GM23338 (cell line): ENCODE results near the gene DOCK4. TPM values are rescaled to one million over a fixed set of nuclear protein-coding genes. Genes with fewer than 3 reads are reported as not detected.

Source experiments
- ATAC-seq: fragments of 200-7000 bp; cut with Tn5 transposase; 3 replicates; pipeline ENCODE4 v1.9.1; 2020
- DNase-seq: peaks from one replicate; pipeline ENCODE4 v3.0.0-alpha.2; 2015; ENCODE audit warnings: low spot score
- H2AFZ ChIP-seq: fragments of 200-600 bp; sonication (generic); 2 replicates; pipeline ENCODE4 v1.8.0; 2016; ENCODE audit warnings: antibody characterized with exemption, mild to moderate bottlenecking, moderate library complexity
- H3F3A ChIP-seq: fragments of 200-600 bp; sonication (generic); replicated peaks from 2 replicates; pipeline ENCODE4 v1.8.0; 2017; ENCODE audit warnings: antibody characterized with exemption, mixed run types, low read depth
- H3K27ac ChIP-seq: fragments of 200-600 bp; sonication (generic); 2 replicates; pipeline ENCODE4 v1.6.1; 2016; ENCODE audit warnings: low read depth
- H3K27me3 ChIP-seq: fragments of 200-600 bp; sonication (generic); 2 replicates; pipeline ENCODE4 v1.8.0; 2016; ENCODE audit warnings: mild to moderate bottlenecking, mixed run types, moderate library complexity; ENCODE audit not compliant: insufficient read depth
- H3K36me3 ChIP-seq: fragments of 200-600 bp; sonication (generic); 2 replicates; pipeline ENCODE4 v1.8.0; 2016; ENCODE audit warnings: mild to moderate bottlenecking; ENCODE audit not compliant: insufficient read depth
- H3K4me1 ChIP-seq: fragments of 200-600 bp; sonication (generic); 2 replicates; pipeline ENCODE4 v1.8.0; 2016; ENCODE audit warnings: mild to moderate bottlenecking, moderate library complexity; ENCODE audit not compliant: insufficient read depth
- H3K4me2 ChIP-seq: fragments of 200-600 bp; sonication (generic); 2 replicates; pipeline ENCODE4 v1.7.1; 2017; ENCODE audit warnings: mixed run types
- H3K4me3 ChIP-seq: fragments of 200-600 bp; sonication (generic); 2 replicates; pipeline ENCODE4 v1.6.1; 2016; ENCODE audit warnings: mixed run types
- H3K79me2 ChIP-seq: fragments of 200-600 bp; sonication (generic); replicated peaks from 2 replicates; pipeline ENCODE4 v1.8.0; 2017; ENCODE audit warnings: mild to moderate bottlenecking; ENCODE audit not compliant: insufficient read depth
- H3K9me2 ChIP-seq: fragments of 200-600 bp; sonication (generic); 2 replicates; pipeline ENCODE4 v1.8.0; 2017; ENCODE audit not compliant: insufficient read depth
- H4K20me1 ChIP-seq: fragments of 200-600 bp; sonication (generic); replicated peaks from 2 replicates; pipeline ENCODE4 v1.8.0; 2017; ENCODE audit warnings: mild to moderate bottlenecking; ENCODE audit not compliant: insufficient read depth
- H3K27ac Mint-ChIP-seq: 2 replicates; pipeline ENCODE4 v1.8.0; 2020; ENCODE audit warnings: inconsistent platforms, mild to moderate bottlenecking, moderate library complexity, mixed read lengths
- H3K27me3 Mint-ChIP-seq: 3 replicates; pipeline ENCODE4 v1.8.0; 2022; ENCODE audit warnings: low read depth, mild to moderate bottlenecking, moderate library complexity, mixed read lengths, inconsistent platforms; ENCODE audit not compliant: insufficient read depth, poor library complexity
- H3K36me3 Mint-ChIP-seq: 3 replicates; pipeline ENCODE4 v1.8.0; 2021; ENCODE audit warnings: low read depth, mild to moderate bottlenecking, inconsistent platforms, moderate library complexity, mixed read lengths
- H3K4me1 Mint-ChIP-seq: 3 replicates; pipeline ENCODE4 v1.8.0; 2020; ENCODE audit warnings: mild to moderate bottlenecking, inconsistent platforms, mixed read lengths
- H3K4me3 Mint-ChIP-seq: 3 replicates; pipeline ENCODE4 v1.8.0; 2021; ENCODE audit warnings: moderate library complexity, mild to moderate bottlenecking, inconsistent platforms, mixed read lengths
- H3K9me3 Mint-ChIP-seq: 3 replicates; pipeline ENCODE4 v1.8.0; 2020; ENCODE audit warnings: moderate library complexity, mild to moderate bottlenecking, inconsistent platforms, mixed read lengths
- CREB1 ChIP-seq: fragments of 250-450 bp; sonication (Bioruptor Pico); IDR thresholded peaks from 2 replicates; pipeline ENCODE4 v1.5.0; 2020; ENCODE audit warnings: low read depth, mild to moderate bottlenecking, moderate library complexity
- CTCF ChIP-seq, 2 experiments: fragments of 200-600 bp in 1 of 2; sonication (generic) in 1 of 2; conservative IDR thresholded peaks; 2 replicates each; pipeline versions ENCODE4 v1.5.1 to v1.6.1; 2016 to 2017; ENCODE audit warnings: antibody characterized with exemption in 2 of 2, low read depth in 2 of 2, mild to moderate bottlenecking in 2 of 2, moderate library complexity in 1 of 2
- ETS1 ChIP-seq: IDR thresholded peaks from 2 replicates; pipeline ENCODE4 v1.6.1; 2016; ENCODE audit warnings: antibody characterized with exemption
- EZH2 ChIP-seq: fragments of 200-600 bp; sonication (generic); IDR thresholded peaks from one replicate; pipeline ENCODE4 v1.8.0; 2017; ENCODE audit warnings: antibody characterized with exemption, mild to moderate bottlenecking, low read depth; ENCODE audit not compliant: unreplicated experiment
- EZH2phosphoT487 ChIP-seq: fragments of 200-600 bp; sonication (generic); IDR thresholded peaks from one replicate; pipeline ENCODE4 v1.8.1; 2018; ENCODE audit warnings: antibody characterized with exemption; ENCODE audit not compliant: unreplicated experiment
- JUNB ChIP-seq: IDR thresholded peaks from one replicate; pipeline ENCODE4 v1.6.1; 2016; ENCODE audit warnings: antibody characterized with exemption; ENCODE audit not compliant: unreplicated experiment
- NANOG ChIP-seq: IDR thresholded peaks from 2 replicates; pipeline ENCODE4 v1.6.1; 2016; ENCODE audit warnings: antibody characterized with exemption, borderline replicate concordance
- POLR2AphosphoS5 ChIP-seq: IDR thresholded peaks from 2 replicates; pipeline ENCODE4 v1.6.1; 2016; ENCODE audit warnings: antibody characterized with exemption, low read depth
- REST ChIP-seq: IDR thresholded peaks from one replicate; pipeline ENCODE4 v1.6.1; 2018; ENCODE audit warnings: antibody characterized with exemption; ENCODE audit not compliant: unreplicated experiment
- STAT1 ChIP-seq: IDR thresholded peaks from one replicate; pipeline ENCODE4 v1.6.1; 2016; ENCODE audit warnings: antibody characterized with exemption; ENCODE audit not compliant: unreplicated experiment
- ZNF114 ChIP-seq: fragments of 250-450 bp; sonication (Bioruptor Pico); IDR thresholded peaks from 2 replicates; pipeline ENCODE4 v1.5.0; 2020; ENCODE audit warnings: mild to moderate bottlenecking, moderate library complexity
- ZNF331 ChIP-seq: fragments of 250-450 bp; sonication (Bioruptor Pico); IDR thresholded peaks from 2 replicates; pipeline ENCODE4 v1.5.0; 2020; ENCODE audit warnings: low read depth, mild to moderate bottlenecking, moderate library complexity
- ZNF462 ChIP-seq: fragments of 250-450 bp; sonication (Bioruptor Pico); IDR thresholded peaks from 2 replicates; pipeline ENCODE4 v1.5.0; 2020; ENCODE audit warnings: mild to moderate bottlenecking, moderate library complexity
- polyA plus RNA-seq: library from polyadenylated mRNA; unstranded; fragments of >200 nt; fragmentation: Nextera tagmentation; extraction: Ambion mirVana; gene quantifications from 2 replicates; pipeline ENCODE4 v1.2.1, GENCODE V29; 2016
- total RNA-seq: library from RNA; depleted of rRNA; stranded (reverse); fragments of >200 nt; shearing (Covaris generic); gene quantifications from 2 replicates; pipeline ENCODE4 v1.2.3, GENCODE V29; 2014

The DOCK4 gene
- total and polyA plus RNA-seq, 2 experiments from 2014 or later: 6.3 to 33.8 TPM

- peaks cover 70% of the 10 kb centered on the region for H3K79me2 ChIP-seq
- ATAC-seq: no peak
- H3K36me3 Mint-ChIP-seq: peaks cover 5% of the 10 kb centered on the region; the same call in 1 of the 3 replicates
Measured at GRCh38 chr7:112167147-112167546, 39.1 kb downstream of the DOCK4 start.

More at GRCh38 chr7:112167147-112167546, 39.1 kb downstream of the DOCK4 start:
- H3K27ac ChIP-seq: no peak overlapping the region
- no peak overlapping the region for H3K27ac Mint-ChIP-seq
- H3F3A ChIP-seq: no peaks in the 10 kb centered on the region
- H4K20me1 ChIP-seq: no peaks in the 10 kb centered on the region
- no peaks in the 10 kb centered on the region for H3K36me3 ChIP-seq
- H3K4me3 ChIP-seq: no peak overlapping the region
- H3K4me1 Mint-ChIP-seq: peaks cover 46% of the 10 kb centered on the region
- H2AFZ ChIP-seq: no peak overlapping the region
- H3K4me1 ChIP-seq: peaks cover 18% of the 10 kb centered on the region
- H3K4me2 ChIP-seq: no peak overlapping the region
- no peak for DNase-seq
- no peaks in the 10 kb centered on the region for H3K27me3 ChIP-seq
- H3K9me2 ChIP-seq: no peaks in the 10 kb centered on the region
- peaks cover 3% of the 10 kb centered on the region for H3K27me3 Mint-ChIP-seq
- no peak overlapping the region for H3K4me3 Mint-ChIP-seq
- TF ChIP-seq ETS1 (no peak), REST (no peak), ZNF331 (CRISPR knock-in tag) (no peak), ZNF114 (no peak), ZNF462 (CRISPR knock-in tag) (no peak), STAT1 (no peak), JUNB (no peak), EZH2 (no peak), EZH2phosphoT487 (no peak), CREB1 (CRISPR knock-in tag) (no peak), CTCF (conservative IDR thresholded peaks at IDR 0.05; ENCODE audit: low read depth in 2 of 2) (no peak), NANOG (no peak), POLR2AphosphoS5 (no peak)
- H3K9me3 Mint-ChIP-seq: no peaks in the 10 kb centered on the region
